Lower lobe of right lung (tissue), 2 donors: ENCODE data around the gene CRABP1. TPM values are rescaled to one million over a fixed set of nuclear protein-coding genes. Genes with fewer than 3 reads are reported as not detected.

Source experiments
- ATAC-seq, 2 donors: fragments of 200-7000 bp; cut with Tn5 transposase; one replicate each; pipeline ENCODE4 v1.9.1; 2020 to 2022; ENCODE audit warnings: mild to moderate bottlenecking in 2 of 2, moderate library complexity in 2 of 2
- DNase-seq: peaks from one replicate; pipeline ENCODE4 v3.0.0-alpha.2; 2020
- H3K27ac ChIP-seq: fragments of 200-600 bp; one replicate; pipeline ENCODE4 v1.8.0; 2022
- H3K27me3 ChIP-seq: fragments of 200-600 bp; one replicate; pipeline ENCODE4 v1.8.0; 2022; ENCODE audit warnings: low read depth
- H3K36me3 ChIP-seq: fragments of 200-600 bp; one replicate; pipeline ENCODE4 v1.8.0; 2022; ENCODE audit warnings: mild to moderate bottlenecking
- H3K4me1 ChIP-seq: fragments of 200-600 bp; one replicate; pipeline ENCODE4 v1.8.0; 2022
- H3K4me3 ChIP-seq: fragments of 200-600 bp; one replicate; pipeline ENCODE4 v1.8.0; 2022; ENCODE audit warnings: mild to moderate bottlenecking
- H3K9me3 ChIP-seq: fragments of 200-600 bp; one replicate; pipeline ENCODE4 v1.8.0; 2022
- CTCF ChIP-seq: fragments of 200-600 bp; IDR thresholded peaks from one replicate; pipeline ENCODE4 v1.8.0; 2022; ENCODE audit warnings: antibody characterized with exemption, mild to moderate bottlenecking
- intact Hi-C: fragments of 100-400 bp; cut with DNase I; formaldehyde crosslinking; loops from one replicate; pipeline ENCODE4 v1.11.0; 2022
- total RNA-seq: library from RNA; stranded (reverse); fragmentation: NEBNext Ultra II Directional; extraction: Animal tissue kit (Norgen Biotek cat#: 25700); gene quantifications from one replicate; pipeline ENCODE4 v1.2.1, GENCODE V29; 2021
- donor health status: DM: no; HTN: yes; CAD: no; lungs with severe emphysema.

The CRABP1 gene
- total RNA-seq, 1 donor from 2014 or later = not detected

GRCh38 chr15:78389738-78390137 is 49.6 kb downstream of the CRABP1 start:
- intact Hi-C loops = no loop called here
- no peaks in the 10 kb centered on the region for H3K9me3 ChIP-seq
- no peaks in the 10 kb centered on the region for H3K36me3 ChIP-seq
- H3K4me1 ChIP-seq = no peaks in the 10 kb centered on the region
- H3K27ac ChIP-seq = no peak overlapping the region
- no peak for TF ChIP-seq CTCF
- no peak for ATAC-seq
- DNase-seq = no peak
- H3K4me3 ChIP-seq = no peak overlapping the region
- H3K27me3 ChIP-seq = peaks cover 7% of the 10 kb centered on the region

- no peak for TF ChIP-seq CTCF
- Histone ChIP-seq H3K36me3 (no peaks in the 10 kb centered on the region), H3K27ac (no peak overlapping the region), H3K27me3 (peaks cover 7% of the 10 kb centered on the region), H3K9me3 (no peaks in the 10 kb centered on the region), H3K4me1 (no peaks in the 10 kb centered on the region), H3K4me3 (no peak overlapping the region)
- intact Hi-C loops = no loop called here
- ATAC-seq (no peak), DNase-seq (no peak)
Measured at GRCh38 chr15:78390242-78390641, 50.1 kb downstream of the CRABP1 start.

GRCh38 chr15:78390826-78391225 is 50.7 kb downstream of the CRABP1 start:
- intact Hi-C loops = no loop called here
- peaks cover 7% of the 10 kb centered on the region for H3K27me3 ChIP-seq
- H3K9me3 ChIP-seq = no peaks in the 10 kb centered on the region
- H3K4me1 ChIP-seq = no peaks in the 10 kb centered on the region
- ATAC-seq (no peak), DNase-seq (no peak)
- TF ChIP-seq CTCF = no peak
- no peaks in the 10 kb centered on the region for H3K36me3 ChIP-seq
- H3K4me3 ChIP-seq = no peak overlapping the region
- H3K27ac ChIP-seq = no peak overlapping the region

- Histone ChIP-seq H3K27me3 (peaks cover 7% of the 10 kb centered on the region), H3K4me1 (peaks cover 2% of the 10 kb centered on the region), H3K36me3 (no peaks in the 10 kb centered on the region), H3K27ac (no peak overlapping the region), H3K4me3 (no peak overlapping the region), H3K9me3 (no peaks in the 10 kb centered on the region)
- intact Hi-C loops = no loop called here
- DNase-seq = no peak
- TF ChIP-seq CTCF = no peak
- no peak for ATAC-seq
Measured at GRCh38 chr15:78391781-78392180, 51.6 kb downstream of the CRABP1 start.

- TF ChIP-seq CTCF = no peak
- Histone ChIP-seq H3K4me3 (no peak overlapping the region), H3K27me3 (peaks cover 4% of the 10 kb centered on the region), H3K4me1 (peaks cover 8% of the 10 kb centered on the region), H3K9me3 (no peaks in the 10 kb centered on the region), H3K36me3 (no peaks in the 10 kb centered on the region), H3K27ac (no peak overlapping the region)
- DNase-seq = no peak
- intact Hi-C loops = no loop called here
- ATAC-seq = no peak
Measured at GRCh38 chr15:78392430-78392829, 52.3 kb downstream of the CRABP1 start.

GRCh38 chr15:78393137-78393536 is 53.0 kb downstream of the CRABP1 start:
- no peak for DNase-seq
- Histone ChIP-seq H3K9me3 (no peaks in the 10 kb centered on the region), H3K36me3 (no peaks in the 10 kb centered on the region), H3K4me3 (no peak overlapping the region), H3K27me3 (no peaks in the 10 kb centered on the region), H3K27ac (no peak overlapping the region), H3K4me1 (peaks cover 8% of the 10 kb centered on the region)
- intact Hi-C loops = no loop called here
- TF ChIP-seq CTCF = no peak
- no peak for ATAC-seq
